HL-60 (cell line): ENCODE measurements around the gene MTO1.

Experiments
- GABPA ChIP-seq: IDR thresholded peaks from 2 replicates; pipeline ENCODE4 v1.6.1; 2012; ENCODE audit warnings: low read depth
- POLR2AphosphoS5 ChIP-seq: IDR thresholded peaks from 2 replicates; pipeline ENCODE4 v1.6.1; 2012; ENCODE audit warnings: low read depth
- SPI1 ChIP-seq: IDR thresholded peaks from 2 replicates; pipeline ENCODE4 v1.6.1; 2012; ENCODE audit warnings: low read depth, mild to moderate bottlenecking, borderline replicate concordance
- TF ChIP-seq, protein P1 (sequence below): IDR thresholded peaks from one replicate; pipeline ENCODE4 v1.5.1; 2011; ENCODE audit warnings: low read length, control low read depth, inconsistent platforms; ENCODE audit not compliant: insufficient read depth
- TF ChIP-seq, protein P2 (sequence below): IDR thresholded peaks from 2 replicates; pipeline ENCODE4 v1.6.1; 2012; ENCODE audit warnings: low read depth; ENCODE audit not compliant: insufficient replicate concordance

DNA sequence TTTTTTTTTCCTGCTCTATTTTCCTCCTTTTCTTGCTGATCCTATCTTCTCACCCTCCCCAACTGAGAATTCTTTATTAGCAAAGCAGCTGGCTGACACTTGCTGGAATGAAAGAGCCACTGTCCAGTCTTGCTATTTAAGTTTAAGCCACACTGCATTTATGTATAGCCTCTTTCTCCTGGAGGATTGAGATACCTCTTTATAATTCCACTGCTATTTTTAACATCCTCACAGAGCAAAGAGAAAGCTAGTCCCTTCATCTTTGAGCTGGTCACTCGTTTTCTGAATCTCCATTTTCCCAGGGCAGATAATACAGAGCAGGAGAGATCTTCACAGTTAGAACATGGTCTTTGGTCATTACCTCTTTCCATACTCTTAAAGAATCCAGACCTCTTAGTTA lies 95.3 kb downstream of the MTO1 start:
- TF ChIP-seq, protein P1, sequence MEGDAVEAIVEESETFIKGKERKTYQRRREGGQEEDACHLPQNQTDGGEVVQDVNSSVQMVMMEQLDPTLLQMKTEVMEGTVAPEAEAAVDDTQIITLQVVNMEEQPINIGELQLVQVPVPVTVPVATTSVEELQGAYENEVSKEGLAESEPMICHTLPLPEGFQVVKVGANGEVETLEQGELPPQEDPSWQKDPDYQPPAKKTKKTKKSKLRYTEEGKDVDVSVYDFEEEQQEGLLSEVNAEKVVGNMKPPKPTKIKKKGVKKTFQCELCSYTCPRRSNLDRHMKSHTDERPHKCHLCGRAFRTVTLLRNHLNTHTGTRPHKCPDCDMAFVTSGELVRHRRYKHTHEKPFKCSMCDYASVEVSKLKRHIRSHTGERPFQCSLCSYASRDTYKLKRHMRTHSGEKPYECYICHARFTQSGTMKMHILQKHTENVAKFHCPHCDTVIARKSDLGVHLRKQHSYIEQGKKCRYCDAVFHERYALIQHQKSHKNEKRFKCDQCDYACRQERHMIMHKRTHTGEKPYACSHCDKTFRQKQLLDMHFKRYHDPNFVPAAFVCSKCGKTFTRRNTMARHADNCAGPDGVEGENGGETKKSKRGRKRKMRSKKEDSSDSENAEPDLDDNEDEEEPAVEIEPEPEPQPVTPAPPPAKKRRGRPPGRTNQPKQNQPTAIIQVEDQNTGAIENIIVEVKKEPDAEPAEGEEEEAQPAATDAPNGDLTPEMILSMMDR: no peak
- TF ChIP-seq, protein P2, sequence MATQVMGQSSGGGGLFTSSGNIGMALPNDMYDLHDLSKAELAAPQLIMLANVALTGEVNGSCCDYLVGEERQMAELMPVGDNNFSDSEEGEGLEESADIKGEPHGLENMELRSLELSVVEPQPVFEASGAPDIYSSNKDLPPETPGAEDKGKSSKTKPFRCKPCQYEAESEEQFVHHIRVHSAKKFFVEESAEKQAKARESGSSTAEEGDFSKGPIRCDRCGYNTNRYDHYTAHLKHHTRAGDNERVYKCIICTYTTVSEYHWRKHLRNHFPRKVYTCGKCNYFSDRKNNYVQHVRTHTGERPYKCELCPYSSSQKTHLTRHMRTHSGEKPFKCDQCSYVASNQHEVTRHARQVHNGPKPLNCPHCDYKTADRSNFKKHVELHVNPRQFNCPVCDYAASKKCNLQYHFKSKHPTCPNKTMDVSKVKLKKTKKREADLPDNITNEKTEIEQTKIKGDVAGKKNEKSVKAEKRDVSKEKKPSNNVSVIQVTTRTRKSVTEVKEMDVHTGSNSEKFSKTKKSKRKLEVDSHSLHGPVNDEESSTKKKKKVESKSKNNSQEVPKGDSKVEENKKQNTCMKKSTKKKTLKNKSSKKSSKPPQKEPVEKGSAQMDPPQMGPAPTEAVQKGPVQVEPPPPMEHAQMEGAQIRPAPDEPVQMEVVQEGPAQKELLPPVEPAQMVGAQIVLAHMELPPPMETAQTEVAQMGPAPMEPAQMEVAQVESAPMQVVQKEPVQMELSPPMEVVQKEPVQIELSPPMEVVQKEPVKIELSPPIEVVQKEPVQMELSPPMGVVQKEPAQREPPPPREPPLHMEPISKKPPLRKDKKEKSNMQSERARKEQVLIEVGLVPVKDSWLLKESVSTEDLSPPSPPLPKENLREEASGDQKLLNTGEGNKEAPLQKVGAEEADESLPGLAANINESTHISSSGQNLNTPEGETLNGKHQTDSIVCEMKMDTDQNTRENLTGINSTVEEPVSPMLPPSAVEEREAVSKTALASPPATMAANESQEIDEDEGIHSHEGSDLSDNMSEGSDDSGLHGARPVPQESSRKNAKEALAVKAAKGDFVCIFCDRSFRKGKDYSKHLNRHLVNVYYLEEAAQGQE: no peak
- TF ChIP-seq POLR2AphosphoS5 (no peak), GABPA (no peak), SPI1 (no peak)
